ENCODE results near the gene NHS.

NHS gene

GRCh38 chrX:17689971-17690409, 315.0 kb downstream of the NHS start:
- peak in 1 of 2 donors; percentile 61 for DNase-seq

- no peak for DNase-seq
These were observed 317.8 kb downstream of the NHS start for GRCh38 chrX:17692709-17693346.

- DNase-seq: peak; percentile 6 to 14
These were observed 322.2 kb downstream of the NHS start for GRCh38 chrX:17697191-17697590.

GRCh38 chrX:17700976-17701375, 326.0 kb downstream of the NHS start:
- DNase-seq: no peak

GRCh38 chrX:17703201-17703600, 328.2 kb downstream of the NHS start:
- DNase-seq: no peak

- DNase-seq: no peak
These were observed 330.2 kb downstream of the NHS start for GRCh38 chrX:17705211-17705610.

GRCh38 chrX:17706676-17707075, 331.7 kb downstream of the NHS start:
- no peak for DNase-seq

- DNase-seq: no peak
These were observed 332.7 kb downstream of the NHS start for GRCh38 chrX:17707731-17708130.

- DNase-seq: peak in 1 of 2 donors; percentile 28
These were observed 335.9 kb downstream of the NHS start for GRCh38 chrX:17710871-17711301.

- no peak for DNase-seq
These were observed 338.3 kb downstream of the NHS start for GRCh38 chrX:17713288-17713687.

- no peak for DNase-seq
These were observed 343.7 kb downstream of the NHS start for GRCh38 chrX:17718649-17719165.

- no peak for DNase-seq
These were observed 344.7 kb downstream of the NHS start for GRCh38 chrX:17719711-17720110.

- DNase-seq: no peak
These were observed 346.7 kb downstream of the NHS start for GRCh38 chrX:17721715-17722114.

GRCh38 chrX:17725181-17725580, 350.2 kb downstream of the NHS start:
- no peak for DNase-seq

GRCh38 chrX:17732138-17732783, 357.3 kb downstream of the NHS start:
- DNase-seq: no peak

- DNase-seq: no peak
These were observed 360.4 kb downstream of the NHS start for GRCh38 chrX:17735406-17735805.

GRCh38 chrX:17736478-17736855, 361.5 kb downstream of the NHS start:
- no peak for DNase-seq

GRCh38 chrX:17736856-17737709, 362.1 kb downstream of the NHS start, which contains the start of gene SCML1:
SCML1 (plus strand) TSS chrX:17737493; CDS start chrX:17744187, 6,694 bp downstream.
- peak; percentile 91 for DNase-seq

GRCh38 chrX:17737710-17737985, 362.6 kb downstream of the NHS start:
- no peak for DNase-seq

GRCh38 chrX:17737986-17738713, 363.1 kb downstream of the NHS start:
- DNase-seq: peak; percentile 22 to 45

- DNase-seq: peak in 1 of 2 donors; percentile 11
These were observed 363.9 kb downstream of the NHS start for GRCh38 chrX:17738737-17739535.
